GM12878 (cell line): ENCODE data around the gene AMPD2. TPM values are rescaled to one million over a fixed set of nuclear protein-coding genes. Genes with fewer than 3 reads are reported as not detected.

Source experiments
- ATAC-seq: fragments of 200-7000 bp; cut with Tn5 transposase; 3 replicates; pipeline ENCODE4 v1.9.1; 2020; ENCODE audit warnings: mild to moderate bottlenecking, moderate library complexity
- BruUV-seq: library from RNA; stranded (reverse); fragments of 400-500 nt; replicated peaks from 2 replicates; lab custom pipeline; 2021; lab: Mats Ljungman, UMichigan
- CTCF ChIA-PET: fragments of 300-600 bp; sonication (Branson Sonifier 250); formaldehyde crosslinking; extraction: SDS; loops from one replicate; lab custom pipeline; 2021; ENCODE audit warnings: inconsistent platforms; lab: Yijun Ruan, JAX
- POLR2A ChIA-PET: fragments of 350-600 bp; formaldehyde crosslinking; extraction: SDS; loops from one replicate; lab custom pipeline; 2021; ENCODE audit warnings: inconsistent platforms; lab: Charles Lee
- RAD21 ChIA-PET: fragments of 300-600 bp; sonication (Branson Sonifier 250); formaldehyde crosslinking; loops from one replicate; lab custom pipeline; 2023; ENCODE audit warnings: antibody characterized with exemption; ENCODE audit not compliant: unreplicated experiment; lab: Charles Lee
- SMC1A ChIA-PET: fragments of 300-600 bp; sonication (Branson Sonifier 250); formaldehyde crosslinking; loops from one replicate; lab custom pipeline; 2023; ENCODE audit not compliant: unreplicated experiment, uncharacterized antibody; lab: Charles Lee
- DNase-seq: peaks from one replicate; pipeline ENCODE4 v3.0.0-alpha.2; 2011; ENCODE audit warnings: low read depth, low spot score
- FAIRE-seq: peaks from 3 replicates; lab custom pipeline; 2011; peaks lifted over from hg19 to GRCh38; lab: Jason Lieb, UNC
- H2AFZ ChIP-seq: 2 replicates; pipeline ENCODE4 v1.6.0; 2011; ENCODE audit warnings: low read depth, low read length, control low read depth; ENCODE audit not compliant: control insufficient read depth
- H3K27ac ChIP-seq: 2 replicates; pipeline ENCODE4 v1.5.1; 2011; ENCODE audit warnings: control low read depth; ENCODE audit not compliant: control insufficient read depth, insufficient read depth
- H3K27me3 ChIP-seq, 2 experiments: replicated peaks in 1 of 2; 2 replicates each; pipeline versions ENCODE4 v1.6.0 to v1.6.1; 2011; ENCODE audit warnings: low read length in 1 of 2; ENCODE audit not compliant: control insufficient read depth in 2 of 2, insufficient read depth in 2 of 2
- H3K36me3 ChIP-seq, 2 experiments: 2 replicates each; pipeline ENCODE4 v1.5.1; 2011; ENCODE audit warnings: low read length in 1 of 2; ENCODE audit not compliant: control insufficient read depth in 2 of 2, insufficient read depth in 2 of 2
- H3K4me1 ChIP-seq: 2 replicates; pipeline ENCODE4 v1.6.1; 2011; ENCODE audit warnings: mild to moderate bottlenecking, low read length, moderate library complexity, mixed read lengths; ENCODE audit not compliant: control insufficient read depth, insufficient read depth
- H3K4me2 ChIP-seq: 2 replicates; pipeline ENCODE4 v1.6.0; 2011; ENCODE audit warnings: control low read depth; ENCODE audit not compliant: control insufficient read depth, insufficient read depth
- H3K4me3 ChIP-seq: fragments of 200-600 bp; sonication (generic); 2 replicates; pipeline ENCODE4 v1.5.1; 2016
- H3K79me2 ChIP-seq: 2 replicates; pipeline ENCODE4 v1.6.0; 2011; ENCODE audit warnings: low read length; ENCODE audit not compliant: control insufficient read depth, insufficient read depth
- H3K9ac ChIP-seq: 2 replicates; pipeline ENCODE4 v1.8.0; 2011; ENCODE audit warnings: low read length, control low read depth, mixed read lengths; ENCODE audit not compliant: control insufficient read depth, insufficient read depth
- H3K9me3 ChIP-seq: replicated peaks from 3 replicates; pipeline ENCODE4 v1.5.1; 2011; ENCODE audit warnings: mild to moderate bottlenecking, low read length; ENCODE audit not compliant: control insufficient read depth, insufficient read depth
- H4K20me1 ChIP-seq: 2 replicates; pipeline ENCODE4 v1.6.0; 2011; ENCODE audit not compliant: control insufficient read depth, insufficient read depth
- ATF7 ChIP-seq: fragments of 450-650 bp; IDR thresholded peaks from 2 replicates; pipeline ENCODE4 v1.6.1; 2016; ENCODE audit warnings: low read depth, mild to moderate bottlenecking
- DPF2 ChIP-seq: fragments of 450-650 bp; IDR thresholded peaks from 2 replicates; pipeline ENCODE4 v1.6.1; 2017; ENCODE audit warnings: mild to moderate bottlenecking
- EZH2 ChIP-seq: IDR thresholded peaks from 2 replicates; pipeline ENCODE4 v1.6.1; 2012; ENCODE audit warnings: low read depth, mild to moderate bottlenecking, control low read depth, inconsistent platforms, low read length, borderline replicate concordance; ENCODE audit not compliant: control insufficient read depth
- HDAC2 ChIP-seq: fragments of 200-600 bp; sonication (generic); IDR thresholded peaks from 2 replicates; pipeline ENCODE4 v1.6.1; 2017
- IRF4 ChIP-seq: IDR thresholded peaks from 2 replicates; pipeline ENCODE4 v1.6.1; 2011; ENCODE audit warnings: low read depth, low read length
- RAD21 ChIP-seq: IDR thresholded peaks from 2 replicates; pipeline ENCODE4 v1.6.1; 2011; ENCODE audit warnings: mild to moderate bottlenecking, low read depth, low read length, moderate library complexity; ENCODE audit not compliant: insufficient read depth
- RB1 ChIP-seq: fragments of 450-650 bp; formaldehyde crosslinking; IDR thresholded peaks from 2 replicates; pipeline ENCODE4 v1.6.1; 2017; ENCODE audit warnings: mild to moderate bottlenecking, borderline replicate concordance
- SMAD5 ChIP-seq: IDR thresholded peaks from 2 replicates; pipeline ENCODE4 v1.6.1; 2016; ENCODE audit warnings: antibody characterized with exemption, low read depth
- SMC3 ChIP-seq: IDR thresholded peaks from 2 replicates; pipeline ENCODE4 v1.6.1; 2011; ENCODE audit warnings: low read length, improper control_type of control experiment, borderline replicate concordance
- SP1 ChIP-seq: IDR thresholded peaks from one replicate; pipeline ENCODE4 v1.6.1; 2011; ENCODE audit warnings: low read depth, low read length
- SREBF2 ChIP-seq: IDR thresholded peaks from 2 replicates; pipeline ENCODE4 v1.6.1; 2012; ENCODE audit warnings: mild to moderate bottlenecking, low read length
- STAT3 ChIP-seq: IDR thresholded peaks from 2 replicates; pipeline ENCODE4 v1.6.1; 2011; ENCODE audit warnings: low read depth, low read length, improper control_type of control experiment
- TCF3 ChIP-seq: IDR thresholded peaks from 2 replicates; pipeline ENCODE4 v1.6.1; 2012; ENCODE audit warnings: low read depth, mild to moderate bottlenecking, low read length, borderline replicate concordance; ENCODE audit not compliant: insufficient read depth
- YBX1 ChIP-seq: fragments of 450-650 bp; IDR thresholded peaks from 2 replicates; pipeline ENCODE4 v1.6.1; 2016; ENCODE audit warnings: antibody characterized with exemption
- WGBS: methylation state at CpG from one replicate; pipeline ENCODE4 v1.1.6; 2016; ENCODE audit warnings: low lambda C conversion rate; ENCODE audit not compliant: insufficient replicate concordance, insufficient coverage; ENCODE audit errors: missing lambda C conversion rate; 5-methylcytosine and 5-hydroxymethylcytosine counted together
- in situ Hi-C: fragments of 300-500 bp; cut with MboI; formaldehyde crosslinking; loops from 9 replicates; pipeline ENCODE4 v1.14.3; 2018; ENCODE audit warnings: mixed read lengths
- intact Hi-C: fragments of 100-400 bp; cut with micrococcal nuclease; formaldehyde crosslinking; loops from one replicate; pipeline ENCODE4 v1.14.2; 2022; ENCODE audit not compliant: unreplicated experiment
- polyA plus RNA-seq, 11 experiments: library from polyadenylated mRNA; depleted of rRNA in 4 of 11; unstranded in 6 of 11; stranded (reverse) in 5 of 11; fragments of >200 nt; fragmentation: Nextera tagmentation in 4 of 11; fragmentation: Illumina TruSeq in 1 of 11; extraction: Ambion mirVana in 4 of 11; extraction: Trizol in 1 of 11; gene quantifications; 1 replicate in 1 of 11; 2 replicates in 10 of 11; pipeline versions ENCODE4 v1.2.1 to v1.2.3, GENCODE V29; 2011 to 2016; ENCODE audit warnings: inconsistent platforms in 2 of 11, missing spikeins in 2 of 11, low read depth in 1 of 11
- total RNA-seq, 4 experiments: library from RNA; depleted of rRNA in 3 of 4; stranded (reverse); fragments of >200 nt in 3 of 4; fragmentation: Illumina TruSeq in 1 of 4; extraction: Trizol in 1 of 4; gene quantifications; 2 replicates each; pipeline versions ENCODE4 v1.2.1 to v1.2.3, GENCODE V29; 2013 to 2021
- TF ChIP-seq, protein P1 (sequence below): fragments of 150-350 bp; IDR thresholded peaks from 2 replicates; pipeline ENCODE4 v1.6.1; 2016; ENCODE audit warnings: low read depth, low read length
- TF ChIP-seq, protein P2 (sequence below): fragments of 450-650 bp; IDR thresholded peaks from 2 replicates; pipeline ENCODE4 v1.6.1; 2017; ENCODE audit warnings: borderline replicate concordance

AMPD2 gene
- total and polyA plus RNA-seq, 10 of the 15 experiments (the other 5 are each of a cell fraction or from before 2014, with no cell fraction given): 2.0 to 75.9 (median 31.3) TPM

DNA sequence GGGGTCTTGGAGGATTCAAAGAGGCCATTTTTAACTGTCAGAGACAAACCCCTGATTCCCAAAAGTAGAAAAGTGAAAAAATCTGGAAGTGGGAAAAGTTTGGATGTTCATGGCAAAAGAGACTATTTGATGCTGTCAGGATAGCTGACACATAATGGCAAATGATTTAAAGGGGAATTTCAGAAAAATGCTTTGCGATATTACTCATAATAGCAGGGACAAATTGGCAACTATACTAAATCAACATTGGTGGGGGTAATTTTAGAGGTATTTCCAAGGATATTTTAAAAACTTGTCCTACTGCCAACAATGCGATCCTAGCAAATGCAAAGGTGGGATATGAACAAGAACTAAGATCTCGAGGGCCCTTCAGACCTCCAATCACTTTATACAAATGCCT, 31.0 kb downstream of the AMPD2 start (continued):
- TF ChIP-seq, protein P1, sequence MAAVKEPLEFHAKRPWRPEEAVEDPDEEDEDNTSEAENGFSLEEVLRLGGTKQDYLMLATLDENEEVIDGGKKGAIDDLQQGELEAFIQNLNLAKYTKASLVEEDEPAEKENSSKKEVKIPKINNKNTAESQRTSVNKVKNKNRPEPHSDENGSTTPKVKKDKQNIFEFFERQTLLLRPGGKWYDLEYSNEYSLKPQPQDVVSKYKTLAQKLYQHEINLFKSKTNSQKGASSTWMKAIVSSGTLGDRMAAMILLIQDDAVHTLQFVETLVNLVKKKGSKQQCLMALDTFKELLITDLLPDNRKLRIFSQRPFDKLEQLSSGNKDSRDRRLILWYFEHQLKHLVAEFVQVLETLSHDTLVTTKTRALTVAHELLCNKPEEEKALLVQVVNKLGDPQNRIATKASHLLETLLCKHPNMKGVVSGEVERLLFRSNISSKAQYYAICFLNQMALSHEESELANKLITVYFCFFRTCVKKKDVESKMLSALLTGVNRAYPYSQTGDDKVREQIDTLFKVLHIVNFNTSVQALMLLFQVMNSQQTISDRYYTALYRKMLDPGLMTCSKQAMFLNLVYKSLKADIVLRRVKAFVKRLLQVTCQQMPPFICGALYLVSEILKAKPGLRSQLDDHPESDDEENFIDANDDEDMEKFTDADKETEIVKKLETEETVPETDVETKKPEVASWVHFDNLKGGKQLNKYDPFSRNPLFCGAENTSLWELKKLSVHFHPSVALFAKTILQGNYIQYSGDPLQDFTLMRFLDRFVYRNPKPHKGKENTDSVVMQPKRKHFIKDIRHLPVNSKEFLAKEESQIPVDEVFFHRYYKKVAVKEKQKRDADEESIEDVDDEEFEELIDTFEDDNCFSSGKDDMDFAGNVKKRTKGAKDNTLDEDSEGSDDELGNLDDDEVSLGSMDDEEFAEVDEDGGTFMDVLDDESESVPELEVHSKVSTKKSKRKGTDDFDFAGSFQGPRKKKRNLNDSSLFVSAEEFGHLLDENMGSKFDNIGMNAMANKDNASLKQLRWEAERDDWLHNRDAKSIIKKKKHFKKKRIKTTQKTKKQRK: no peak
- TF ChIP-seq, protein P2, sequence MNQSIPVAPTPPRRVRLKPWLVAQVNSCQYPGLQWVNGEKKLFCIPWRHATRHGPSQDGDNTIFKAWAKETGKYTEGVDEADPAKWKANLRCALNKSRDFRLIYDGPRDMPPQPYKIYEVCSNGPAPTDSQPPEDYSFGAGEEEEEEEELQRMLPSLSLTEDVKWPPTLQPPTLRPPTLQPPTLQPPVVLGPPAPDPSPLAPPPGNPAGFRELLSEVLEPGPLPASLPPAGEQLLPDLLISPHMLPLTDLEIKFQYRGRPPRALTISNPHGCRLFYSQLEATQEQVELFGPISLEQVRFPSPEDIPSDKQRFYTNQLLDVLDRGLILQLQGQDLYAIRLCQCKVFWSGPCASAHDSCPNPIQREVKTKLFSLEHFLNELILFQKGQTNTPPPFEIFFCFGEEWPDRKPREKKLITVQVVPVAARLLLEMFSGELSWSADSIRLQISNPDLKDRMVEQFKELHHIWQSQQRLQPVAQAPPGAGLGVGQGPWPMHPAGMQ: no peak
- TF ChIP-seq SP1: no peak

DNA sequence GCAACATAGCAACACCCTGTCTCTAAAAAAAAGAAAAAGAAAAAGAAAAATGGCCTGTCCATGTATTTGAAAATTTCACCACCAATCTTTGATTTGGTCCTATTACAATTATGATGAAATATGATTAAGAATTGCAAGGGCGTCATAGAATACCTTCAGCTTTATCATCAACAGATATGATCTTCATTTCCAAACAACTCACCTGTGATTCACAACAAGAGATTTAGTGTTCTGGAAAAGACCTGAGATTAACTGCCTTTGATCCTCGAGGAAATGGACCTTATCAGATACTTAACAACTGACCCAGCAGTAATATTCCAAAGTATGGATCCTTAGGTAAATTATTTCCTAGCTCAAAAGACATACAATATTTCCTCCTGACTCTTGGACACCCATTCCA, 32.8 kb downstream of the AMPD2 start:
- intact Hi-C loops (no loop called here), in situ Hi-C loops (no loop called here)
- Histone ChIP-seq H3K4me3 (no peak overlapping the region), H3K36me3 (no peaks in the 10 kb centered on the region), H3K79me2 (no peaks in the 10 kb centered on the region; the same call in 1 of the 2 replicates), H2AFZ (no peak overlapping the region), H3K4me1 (0 out of 2 replicates have a peak, but pooled peaks cover 4% of the 10 kb centered on the region), H3K27me3 (no peaks in the 10 kb centered on the region), H4K20me1 (no peaks in the 10 kb centered on the region), H3K9me3 (no peaks in the 10 kb centered on the region), H3K27ac (no peak overlapping the region), H3K4me2 (no peak overlapping the region), H3K9ac (no peak overlapping the region)
- ATAC-seq (no peak), FAIRE-seq (no peak), DNase-seq (no peak)
- ChIA-PET SMC1A (interaction anchor here (0.8 to 5.6 kb wide), 7 partner anchors 9 to 333 kb away, joined by 3 to 63 read pairs (median 12); partner anchors contain the start of gene AHCYL1), RAD21 (interaction anchor here (0.8 to 4.9 kb wide), 8 partner anchors 8 to 332 kb away, joined by 3 to 48 read pairs (median 6); partner anchors contain the start of genes AHCYL1, GNAI3 and GSTM1), CTCF (interaction anchor here (1.0 to 10.8 kb wide), 7 partner anchors 13 to 332 kb away, joined by 4 to 299 read pairs (median 27); partner anchors contain the start of gene AHCYL1), POLR2A (interaction anchor here (0.7 to 0.9 kb wide), 2 partner anchors 13 to 104 kb away, joined by 3 read pairs; partner anchors contain the start of gene GNAI3)
- WGBS: 38% methylated on average over 2 of the region's 2 CpGs
- no TSS peak for BruUV-seq
- TF ChIP-seq RAD21 (no peak), SMAD5 (no peak), EZH2 (no peak), RB1 (no peak), HDAC2 (no peak), YBX1 (no peak), DPF2 (no peak), STAT3 (no peak), TCF3 (no peak), IRF4 (no peak), SMC3 (no peak), ATF7 (no peak), SREBF2 (no peak)
- TF ChIP-seq, protein P1: no peak
